NCI-H1417 treated with DMSO at 0.1 percent for 48 hours (cell line): ENCODE results near the gene KIF12.
"Not testable (repeated sequence)": the region's sequence is repeated elsewhere in the genome, so short reads cannot be mapped to it uniquely, and the experiment has no call there.

Source experiments
- DNase-seq: peaks from one replicate; lab custom pipeline; 2025; lab: John Stamatoyannopoulos, UW

Gene KIF12

DNA sequence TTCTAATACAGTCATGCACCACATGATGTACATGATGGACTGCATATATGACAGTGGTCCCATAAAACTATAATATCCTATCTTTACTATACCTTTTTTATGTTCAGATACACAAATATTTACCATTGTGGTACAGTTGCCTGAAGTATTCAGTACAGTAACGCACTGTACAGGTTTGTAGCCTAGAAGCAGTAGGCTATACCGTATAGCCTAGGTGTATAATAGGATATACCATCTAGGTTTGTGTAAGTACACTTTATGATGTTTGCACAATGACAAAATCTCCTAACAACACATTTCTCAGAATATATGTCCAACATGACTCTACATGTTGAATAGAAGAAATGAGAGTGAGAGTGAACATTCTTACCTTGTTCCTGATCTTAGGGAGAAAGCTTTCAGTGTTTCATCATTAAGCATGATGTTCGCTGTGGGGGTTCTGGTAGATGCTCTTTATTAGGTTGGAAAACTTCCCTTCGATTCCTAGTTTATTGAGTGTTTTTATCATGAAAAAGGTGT is 52.8 kb downstream of the KIF12 start:
- no peak for DNase-seq

DNA sequence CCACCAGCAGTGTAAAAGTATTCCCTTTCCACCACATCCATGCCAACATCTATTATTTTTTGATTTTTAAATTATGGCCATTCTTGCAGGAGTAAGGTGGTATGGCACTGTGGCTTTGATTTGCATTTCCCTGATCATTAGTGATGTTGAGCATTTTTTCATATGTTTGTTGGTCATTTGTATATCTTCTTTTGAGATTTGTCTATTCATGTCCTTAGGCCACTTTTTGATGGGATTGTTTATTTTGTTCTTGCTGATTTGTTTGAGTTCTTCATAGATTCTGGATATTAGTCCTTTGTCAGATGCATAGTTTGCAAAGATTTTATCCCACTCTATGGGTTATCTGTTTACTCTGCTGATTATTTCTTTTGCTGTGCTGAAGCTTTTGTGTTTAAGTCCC is 55.4 kb downstream of the KIF12 start:
- DNase-seq: not testable (repeated sequence)
